Skeletal muscle tissue (tissue), 4 donors: ENCODE results near the gene AATK. TPM values are rescaled to one million over a fixed set of nuclear protein-coding genes. Genes with fewer than 3 reads are reported as not detected.
A peak's percentile ranks its signal among the peaks of the same experiment; 100 is the strongest.

ENCODE experiments used
- H3K27ac ChIP-seq: one replicate; pipeline ENCODE4 v1.7.0; 2013; ENCODE audit warnings: mild to moderate bottlenecking, low read depth, low read length, inconsistent platforms
- H3K27me3 ChIP-seq, 3 donors: one replicate each; pipeline ENCODE4 v1.7.0; 2013; ENCODE audit warnings: low read length in 3 of 3; ENCODE audit not compliant: control insufficient read depth in 3 of 3, insufficient read depth in 3 of 3
- H3K36me3 ChIP-seq, 3 donors: one replicate each; pipeline ENCODE4 v1.7.0; 2013; ENCODE audit warnings: low read length in 3 of 3; ENCODE audit not compliant: control insufficient read depth in 3 of 3, insufficient read depth in 3 of 3
- H3K4me1 ChIP-seq, 3 donors: one replicate each; pipeline ENCODE4 v1.7.0; 2013; ENCODE audit warnings: low read length in 3 of 3, mild to moderate bottlenecking in 3 of 3; ENCODE audit not compliant: control insufficient read depth in 3 of 3, insufficient read depth in 3 of 3
- H3K4me3 ChIP-seq, 3 donors: one replicate each; pipeline ENCODE4 v1.7.0; 2013; ENCODE audit warnings: low read length in 3 of 3
- H3K9ac ChIP-seq, 3 donors: one replicate each; pipeline ENCODE4 v1.7.0; 2013; ENCODE audit warnings: low read length in 3 of 3, mild to moderate bottlenecking in 3 of 3, moderate library complexity in 2 of 3, low read depth in 1 of 3
- H3K9me3 ChIP-seq, 3 donors: one replicate each; pipeline ENCODE4 v1.7.0; 2013; ENCODE audit warnings: low read length in 3 of 3; ENCODE audit not compliant: control insufficient read depth in 3 of 3
- total RNA-seq: library from RNA; depleted of rRNA; stranded (reverse); fragments of >200 nt; gene quantifications from one replicate; pipeline ENCODE4 v1.2.3, GENCODE V29; 2014
- donor health status: Osteomylitis.

The AATK gene
- total RNA-seq, 1 donor from 2014 or later, result 10.4 TPM

DNA sequence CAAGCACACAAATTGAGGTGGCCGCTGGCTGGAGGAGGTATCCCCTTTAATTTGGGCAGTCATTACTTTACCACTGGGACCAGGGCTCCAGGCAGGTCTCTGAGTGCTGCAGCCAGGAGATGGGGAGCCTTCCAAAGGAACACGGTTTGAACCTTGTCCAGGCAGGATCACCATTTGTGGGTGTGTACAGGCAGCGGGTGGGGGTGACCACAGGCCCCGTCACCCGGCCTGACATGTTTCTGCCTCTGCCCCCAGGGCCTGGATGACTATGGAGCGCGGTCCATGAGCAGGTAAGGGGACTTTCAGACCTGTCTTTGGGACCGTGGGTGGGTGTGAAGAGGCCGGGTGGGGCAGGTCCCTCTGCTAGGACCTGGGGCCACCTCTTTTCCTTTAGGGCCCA lies 57.8 kb downstream of the AATK start:
- H3K4me1 ChIP-seq, result no peaks in the 10 kb centered on the region
- no peak overlapping the region for H3K4me3 ChIP-seq
- H3K27ac ChIP-seq, result no peak overlapping the region
- H3K27me3 ChIP-seq, result peaks cover 0 to 3% (median 2%) of the 10 kb centered on the region in 3 donors
- no peaks in the 10 kb centered on the region for H3K9me3 ChIP-seq
- peaks cover 0 to 5% (median 0%) of the 10 kb centered on the region in 3 donors for H3K36me3 ChIP-seq
- H3K9ac ChIP-seq, result no peak overlapping the region

- Histone ChIP-seq H3K36me3 (peaks cover 0 to 5% (median 0%) of the 10 kb centered on the region in 3 donors), H3K9me3 (no peaks in the 10 kb centered on the region), H3K27me3 (peaks cover 0 to 2% (median 0%) of the 10 kb centered on the region in 3 donors), H3K4me1 (peaks cover 0 to 3% (median 0%) of the 10 kb centered on the region in 3 donors), H3K9ac (no peak overlapping the region), H3K27ac (no peak overlapping the region), H3K4me3 (no peak overlapping the region)
Measured at GRCh38 chr17:81106716-81107115, 59.3 kb downstream of the AATK start.

DNA sequence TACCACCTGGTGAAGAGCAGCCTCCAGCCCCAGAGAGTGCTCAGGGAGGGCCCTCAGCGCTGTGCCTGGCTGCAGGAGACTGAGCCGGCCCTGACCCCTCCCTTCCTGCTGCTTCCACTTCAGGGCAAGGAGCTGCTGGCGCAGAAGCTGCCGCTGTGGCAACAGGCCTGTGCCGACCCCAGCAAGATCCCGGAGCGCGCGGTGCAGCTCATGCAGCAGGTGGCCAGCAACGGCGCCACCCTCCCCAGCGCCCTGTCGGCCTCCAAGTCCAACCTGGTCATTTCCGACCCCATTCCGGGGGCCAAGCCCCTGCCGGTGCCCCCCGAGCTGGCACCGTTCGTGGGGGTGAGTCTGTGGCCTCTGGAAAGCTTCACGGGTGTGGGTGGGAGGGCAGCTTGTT lies 62.6 kb downstream of the AATK start:
- peaks cover 0 to 5% (median 3%) of the 10 kb centered on the region in 3 donors for H3K36me3 ChIP-seq

DNA sequence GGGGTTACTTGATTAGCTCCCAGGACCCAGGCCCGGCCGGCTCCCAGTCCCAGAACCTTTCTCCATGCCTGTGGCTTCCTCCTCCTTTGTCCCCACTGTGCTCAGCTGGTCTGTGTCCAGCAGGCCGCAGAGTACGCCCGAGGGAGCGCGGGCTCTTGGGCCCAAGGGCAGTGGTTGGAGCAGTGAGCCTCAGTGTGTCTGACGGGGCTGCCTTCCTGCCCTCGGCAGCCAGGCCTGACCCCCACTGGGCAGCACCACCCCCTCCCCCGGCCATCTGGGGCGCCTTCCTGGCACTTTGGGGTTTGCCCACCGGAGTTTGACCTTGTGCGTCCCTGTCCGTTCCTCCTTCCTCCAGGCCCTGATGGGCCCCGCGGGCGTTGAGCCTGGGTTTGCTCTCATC lies 63.2 kb downstream of the AATK start:
- peaks cover 0 to 5% (median 3%) of the 10 kb centered on the region in 3 donors for H3K36me3 ChIP-seq

More for the DNA sequence above, 62.6 kb downstream of the AATK start:
- H3K27ac ChIP-seq, result no peak overlapping the region
- H3K4me3 ChIP-seq, result no peak overlapping the region
- H3K9me3 ChIP-seq, result no peaks in the 10 kb centered on the region
- H3K9ac ChIP-seq, result no peak overlapping the region
- peaks cover 0 to 3% (median 0%) of the 10 kb centered on the region in 3 donors for H3K27me3 ChIP-seq
- H3K4me1 ChIP-seq, result peaks cover 2 to 8% (median 3%) of the 10 kb centered on the region in 3 donors

GRCh38 chr17:81102352-81102751 lies 63.7 kb downstream of the AATK start:
- H3K4me3 ChIP-seq, result no peak overlapping the region
- H3K9me3 ChIP-seq, result no peaks in the 10 kb centered on the region
- peaks cover 0 to 3% (median 3%) of the 10 kb centered on the region in 3 donors for H3K27me3 ChIP-seq
- no peak overlapping the region for H3K27ac ChIP-seq
- peaks cover 6 to 17% (median 8%) of the 10 kb centered on the region in 3 donors for H3K4me1 ChIP-seq
- no peak overlapping the region for H3K9ac ChIP-seq
- H3K36me3 ChIP-seq, result peaks cover 0 to 5% (median 3%) of the 10 kb centered on the region in 3 donors

More for the DNA sequence above, 63.2 kb downstream of the AATK start:
- no peak overlapping the region for H3K27ac ChIP-seq
- no peak overlapping the region for H3K4me3 ChIP-seq
- peaks cover 2 to 12% (median 3%) of the 10 kb centered on the region in 3 donors for H3K4me1 ChIP-seq
- H3K9ac ChIP-seq, result no peak overlapping the region
- H3K9me3 ChIP-seq, result no peaks in the 10 kb centered on the region
- peaks cover 0 to 3% (median 3%) of the 10 kb centered on the region in 3 donors for H3K27me3 ChIP-seq

GRCh38 chr17:81101614-81102306 lies 64.3 kb downstream of the AATK start:
- no peak overlapping the region for H3K27ac ChIP-seq
- H3K9me3 ChIP-seq, result no peaks in the 10 kb centered on the region
- peaks cover 0 to 3% (median 3%) of the 10 kb centered on the region in 3 donors for H3K27me3 ChIP-seq
- no peak overlapping the region for H3K9ac ChIP-seq
- no peak overlapping the region for H3K4me3 ChIP-seq
- peaks cover 11 to 23% (median 14%) of the 10 kb centered on the region in 3 donors for H3K4me1 ChIP-seq
- H3K36me3 ChIP-seq, result peaks cover 0 to 5% (median 3%) of the 10 kb centered on the region in 3 donors

- Histone ChIP-seq H3K4me3 (no peak overlapping the region), H3K27me3 (peaks cover 0 to 3% (median 3%) of the 10 kb centered on the region in 3 donors), H3K4me1 (peaks cover 18 to 33% (median 22%) of the 10 kb centered on the region in 3 donors), H3K36me3 (peaks cover 0 to 5% (median 3%) of the 10 kb centered on the region in 3 donors), H3K9me3 (no peaks in the 10 kb centered on the region), H3K9ac (no peak overlapping the region), H3K27ac (no peak overlapping the region)
Measured at GRCh38 chr17:81100668-81101067, 65.4 kb downstream of the AATK start.

DNA sequence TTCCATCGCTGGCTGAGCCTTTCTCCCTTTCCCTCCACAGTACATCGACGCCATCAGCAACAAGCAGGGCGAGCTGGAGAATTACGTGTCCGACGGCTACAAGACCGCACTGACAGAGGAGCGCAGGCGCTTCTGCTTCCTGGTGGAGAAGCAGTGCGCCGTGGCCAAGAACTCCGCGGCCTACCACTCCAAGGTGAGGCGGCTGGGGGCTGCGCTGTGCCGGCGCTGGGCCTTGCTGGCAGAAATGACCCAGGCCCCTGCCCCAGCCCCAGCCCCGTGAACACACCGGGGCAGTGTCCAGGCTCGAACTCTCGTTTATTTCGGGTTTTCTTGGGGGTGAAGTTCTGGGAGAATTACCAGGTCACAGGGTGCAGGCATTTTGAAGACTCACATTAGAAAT lies 66.1 kb downstream of the AATK start:
- Histone ChIP-seq H3K27ac (no peak overlapping the region), H3K9ac (no peak overlapping the region), H3K27me3 (peaks cover 0 to 3% (median 3%) of the 10 kb centered on the region in 3 donors), H3K9me3 (no peaks in the 10 kb centered on the region), H3K4me3 (no peak overlapping the region), H3K4me1 (peaks cover 25 to 41% (median 29%) of the 10 kb centered on the region in 3 donors), H3K36me3 (peaks cover 0 to 3% (median 3%) of the 10 kb centered on the region in 3 donors)

GRCh38 chr17:81097943-81098308 lies 68.1 kb downstream of the AATK start:
- Histone ChIP-seq H3K36me3 (peaks cover 0 to 3% (median 0%) of the 10 kb centered on the region in 3 donors), H3K27ac (peak overlapping the region; percentile 19), H3K9ac (peak overlapping the region in 2 of 3 donors; percentile 14 to 71), H3K9me3 (no peaks in the 10 kb centered on the region), H3K27me3 (peaks cover 0 to 3% (median 3%) of the 10 kb centered on the region in 3 donors), H3K4me1 (peaks cover 30 to 51% (median 38%) of the 10 kb centered on the region in 3 donors), H3K4me3 (no peak overlapping the region)
